Neural progenitor cell (in vitro differentiated cells): ENCODE results near the gene HLA-DMB. TPM values are rescaled to one million over a fixed set of nuclear protein-coding genes. Genes with fewer than 3 reads are reported as not detected.

Experiments used
- DNase-seq: peaks from one replicate; pipeline ENCODE4 v3.0.0-alpha.2; 2016; ENCODE audit warnings: low spot score
- H2AFZ ChIP-seq: fragments of 200-600 bp; sonication (generic); replicated peaks from 2 replicates; pipeline ENCODE4 v1.6.1; 2016; ENCODE audit warnings: antibody characterized with exemption
- H3F3A ChIP-seq: fragments of 200-600 bp; sonication (generic); 2 replicates; pipeline ENCODE4 v1.6.1; 2016; ENCODE audit warnings: antibody characterized with exemption, low read depth
- H3K27ac ChIP-seq: fragments of 200-600 bp; sonication (generic); 2 replicates; pipeline ENCODE4 v1.5.1; 2016; ENCODE audit warnings: mild to moderate bottlenecking
- H3K27me3 ChIP-seq: fragments of 200-600 bp; sonication (generic); 2 replicates; pipeline ENCODE4 v1.6.1; 2016; ENCODE audit warnings: mild to moderate bottlenecking, moderate library complexity
- H3K36me3 ChIP-seq: fragments of 200-600 bp; sonication (generic); 2 replicates; pipeline ENCODE4 v1.5.1; 2016
- H3K4me1 ChIP-seq: fragments of 200-600 bp; sonication (generic); 2 replicates; pipeline ENCODE4 v1.6.1; 2016; ENCODE audit warnings: mixed run types
- H3K4me2 ChIP-seq: fragments of 200-600 bp; sonication (generic); 2 replicates; pipeline ENCODE4 v1.6.1; 2016
- H3K4me3 ChIP-seq: fragments of 200-600 bp; sonication (generic); 2 replicates; pipeline ENCODE4 v1.5.1; 2016
- H3K79me2 ChIP-seq: fragments of 200-600 bp; sonication (generic); 2 replicates; pipeline ENCODE4 v1.6.1; 2016; ENCODE audit warnings: low read depth
- H3K9ac ChIP-seq: fragments of 200-600 bp; sonication (generic); 2 replicates; pipeline ENCODE4 v1.6.1; 2016
- H3K9me3 ChIP-seq: fragments of 200-600 bp; sonication (generic); 2 replicates; pipeline ENCODE4 v1.5.1; 2016; ENCODE audit warnings: low read depth
- H4K20me1 ChIP-seq: fragments of 200-600 bp; sonication (generic); 2 replicates; pipeline ENCODE4 v1.6.1; 2016; ENCODE audit warnings: low read depth
- H3K27ac Mint-ChIP-seq: 3 replicates; pipeline ENCODE4 v1.8.0; 2021; ENCODE audit warnings: mixed read lengths
- H3K27me3 Mint-ChIP-seq: 2 replicates; pipeline ENCODE4 v1.8.0; 2022; ENCODE audit warnings: low read depth, mild to moderate bottlenecking, inconsistent platforms, moderate library complexity, mixed read lengths; ENCODE audit not compliant: insufficient read depth
- H3K36me3 Mint-ChIP-seq: 3 replicates; pipeline ENCODE4 v1.8.0; 2021; ENCODE audit warnings: mixed read lengths
- H3K4me1 Mint-ChIP-seq: 3 replicates; pipeline ENCODE4 v1.8.0; 2021; ENCODE audit warnings: mixed read lengths
- H3K4me3 Mint-ChIP-seq: 3 replicates; pipeline ENCODE4 v1.8.0; 2021; ENCODE audit warnings: mild to moderate bottlenecking, moderate library complexity, mixed read lengths
- H3K9me3 Mint-ChIP-seq: 3 replicates; pipeline ENCODE4 v1.8.0; 2020; ENCODE audit warnings: mixed read lengths
- CTCF ChIP-seq: fragments of 200-600 bp; sonication (generic); IDR thresholded peaks from 2 replicates; pipeline ENCODE4 v1.5.1; 2017; ENCODE audit warnings: antibody characterized with exemption, mild to moderate bottlenecking
- EZH2 ChIP-seq: fragments of 200-600 bp; sonication (generic); IDR thresholded peaks from 2 replicates; pipeline ENCODE4 v1.6.1; 2017; ENCODE audit warnings: antibody characterized with exemption, mild to moderate bottlenecking, moderate library complexity
- EZH2phosphoT487 ChIP-seq: fragments of 200-600 bp; sonication (generic); IDR thresholded peaks from 2 replicates; pipeline ENCODE4 v1.6.1; 2017; ENCODE audit warnings: antibody characterized with exemption
- total RNA-seq: library from RNA; depleted of rRNA; stranded (reverse); fragments of >200 nt; gene quantifications from 2 replicates; pipeline ENCODE4 v1.2.3, GENCODE V29; 2015; ENCODE audit warnings: low replicate concordance

The HLA-DMB gene
- total RNA-seq, 1 donor from 2014 or later = 4.5 TPM

- H3F3A ChIP-seq = peaks cover 92% of the 10 kb centered on the region
- peaks cover 55% of the 10 kb centered on the region for H4K20me1 ChIP-seq
- Mint-ChIP-seq H3K36me3 (peaks cover 46% of the 10 kb centered on the region), H3K4me3 (peak overlapping the region; percentile 94), H3K4me1 (peaks cover 32% of the 10 kb centered on the region), H3K27me3 (peaks cover 11% of the 10 kb centered on the region), H3K9me3 (no peaks in the 10 kb centered on the region), H3K27ac (peak overlapping the region; percentile 68)
- H3K4me3 ChIP-seq = peak overlapping the region; percentile 95
- no peak overlapping the region for H2AFZ ChIP-seq
- no peaks in the 10 kb centered on the region for H3K9me3 ChIP-seq
- TF ChIP-seq EZH2 (no peak), CTCF (no peak), EZH2phosphoT487 (no peak)
- peak overlapping the region; percentile 96 for H3K9ac ChIP-seq
- no peaks in the 10 kb centered on the region for H3K27me3 ChIP-seq
- peaks cover 89% of the 10 kb centered on the region for H3K79me2 ChIP-seq
- H3K27ac ChIP-seq = peak overlapping the region; percentile 100
- peak overlapping the region; percentile 100 for H3K4me2 ChIP-seq
- H3K36me3 ChIP-seq = peaks cover 29% of the 10 kb centered on the region
- peak; percentile 70 for DNase-seq
- H3K4me1 ChIP-seq = peaks cover 12% of the 10 kb centered on the region
These were observed 31.7 kb upstream of the HLA-DMB start for GRCh38 chr6:32972353-32973143.

GRCh38 chr6:32971581-32972352 lies 30.9 kb upstream of the HLA-DMB start:
- Histone ChIP-seq H3K9me3 (no peaks in the 10 kb centered on the region), H3K4me3 (peak overlapping the region; percentile 95), H3F3A (peaks cover 84% of the 10 kb centered on the region), H3K36me3 (peaks cover 21% of the 10 kb centered on the region), H3K4me2 (peak overlapping the region; percentile 100), H3K27ac (peak overlapping the region; percentile 100), H3K79me2 (peaks cover 89% of the 10 kb centered on the region), H3K9ac (peak overlapping the region; percentile 96), H4K20me1 (peaks cover 53% of the 10 kb centered on the region), H2AFZ (no peak overlapping the region), H3K4me1 (peaks cover 19% of the 10 kb centered on the region), H3K27me3 (no peaks in the 10 kb centered on the region)
- Mint-ChIP-seq H3K27ac (peak overlapping the region; percentile 99), H3K4me3 (peak overlapping the region; percentile 94), H3K36me3 (peaks cover 38% of the 10 kb centered on the region), H3K9me3 (no peaks in the 10 kb centered on the region), H3K4me1 (peaks cover 37% of the 10 kb centered on the region), H3K27me3 (peaks cover 11% of the 10 kb centered on the region)
- DNase-seq = peak; percentile 98
- TF ChIP-seq EZH2 (no peak), EZH2phosphoT487 (no peak), CTCF (no peak)

GRCh38 chr6:32971242-32971580 lies 30.4 kb upstream of the HLA-DMB start:
- peaks cover 22% of the 10 kb centered on the region for H3K4me1 ChIP-seq
- H4K20me1 ChIP-seq = peaks cover 51% of the 10 kb centered on the region
- no peaks in the 10 kb centered on the region for H3K27me3 ChIP-seq
- no peaks in the 10 kb centered on the region for H3K9me3 Mint-ChIP-seq
- H3K36me3 ChIP-seq = peaks cover 15% of the 10 kb centered on the region
- peaks cover 35% of the 10 kb centered on the region for H3K4me1 Mint-ChIP-seq
- H3K4me2 ChIP-seq = peak overlapping the region; percentile 82
- no peak for TF ChIP-seq CTCF
- TF ChIP-seq EZH2 = no peak
- no peak for TF ChIP-seq EZH2phosphoT487
- peaks cover 11% of the 10 kb centered on the region for H3K27me3 Mint-ChIP-seq
- H3K9ac ChIP-seq = peak overlapping the region; percentile 90
- H2AFZ ChIP-seq = no peak overlapping the region
- peaks cover 33% of the 10 kb centered on the region for H3K36me3 Mint-ChIP-seq
- H3K27ac ChIP-seq = peak overlapping the region; percentile 100
- H3K27ac Mint-ChIP-seq = peak overlapping the region; percentile 99
- peak overlapping the region; percentile 68 for H3K4me3 ChIP-seq
- peaks cover 79% of the 10 kb centered on the region for H3F3A ChIP-seq
- no peaks in the 10 kb centered on the region for H3K9me3 ChIP-seq
- H3K79me2 ChIP-seq = peaks cover 89% of the 10 kb centered on the region
- H3K4me3 Mint-ChIP-seq = peak overlapping the region; percentile 94
- no peak for DNase-seq
